Stimulated activated CD8-positive, alpha-beta memory T cell treated with anti-CD3 and anti-CD28 coated beads, Interleukin-15, amount 100 ng/mL, for 24 hours (primary cell): Measurements from ENCODE around the gene PRMT5.

Experiments
- DNase-seq: peaks from one replicate; pipeline ENCODE4 v3.0.0-alpha.2; 2020; ENCODE audit warnings: low read depth

The PRMT5 gene

GRCh38 chr14:22896760-22897159 is 32.4 kb downstream of the PRMT5 start:
- no peak for DNase-seq

- no peak for DNase-seq
Measured at GRCh38 chr14:22896356-22896755, 32.8 kb downstream of the PRMT5 start.

GRCh38 chr14:22895402-22895801 is 33.8 kb downstream of the PRMT5 start:
- no peak for DNase-seq

- no peak for DNase-seq
Measured at GRCh38 chr14:22893706-22894105, 35.5 kb downstream of the PRMT5 start.

- no peak for DNase-seq
Measured at GRCh38 chr14:22892488-22892887, 36.7 kb downstream of the PRMT5 start.

GRCh38 chr14:22890416-22890815 is 38.8 kb downstream of the PRMT5 start:
- no peak for DNase-seq

GRCh38 chr14:22888662-22889061 is 40.5 kb downstream of the PRMT5 start:
- no peak for DNase-seq

- no peak for DNase-seq
Measured at GRCh38 chr14:22887990-22888378, 41.2 kb downstream of the PRMT5 start.

- DNase-seq = no peak
Measured at GRCh38 chr14:22887260-22887989, 41.8 kb downstream of the PRMT5 start.

- DNase-seq = peak; percentile 36
Measured at GRCh38 chr14:22886500-22887259, 42.5 kb downstream of the PRMT5 start.

GRCh38 chr14:22885975-22886374 is 43.2 kb downstream of the PRMT5 start:
- no peak for DNase-seq

- DNase-seq = no peak
Measured at GRCh38 chr14:22884738-22885523, 44.2 kb downstream of the PRMT5 start.

GRCh38 chr14:22884076-22884737 is 45.0 kb downstream of the PRMT5 start:
- no peak for DNase-seq

GRCh38 chr14:22883173-22883976 is 45.8 kb downstream of the PRMT5 start, which contains the start of gene REM2:
REM2 (plus strand) TSS chr14:22883222; CDS start chr14:22883288, 66 bp downstream.
- DNase-seq = no peak

- DNase-seq = no peak
Measured at GRCh38 chr14:22882529-22883172, 46.5 kb downstream of the PRMT5 start.

GRCh38 chr14:22882064-22882463 is 47.1 kb downstream of the PRMT5 start:
- no peak for DNase-seq

GRCh38 chr14:22878271-22879246 is 50.6 kb downstream of the PRMT5 start:
- no peak for DNase-seq

GRCh38 chr14:22877000-22877501 is 52.1 kb downstream of the PRMT5 start:
- no peak for DNase-seq

- no peak for DNase-seq
Measured at GRCh38 chr14:22875748-22876319, 53.3 kb downstream of the PRMT5 start.
